Mesendoderm (in vitro differentiated cells): ENCODE results near the gene TRPM2. TPM values are rescaled to one million over a fixed set of nuclear protein-coding genes. Genes with fewer than 3 reads are reported as not detected.
A peak's percentile ranks its signal among the peaks of the same experiment; 100 is the strongest.

ENCODE experiments used
- DNase-seq: peaks from one replicate; pipeline ENCODE4 v3.0.0; 2013
- H2AK5ac ChIP-seq: 2 replicates; pipeline ENCODE4 v1.6.1; 2013; ENCODE audit warnings: low read length, inconsistent platforms
- H2BK120ac ChIP-seq: 2 replicates; pipeline ENCODE4 v1.6.1; 2013; ENCODE audit warnings: low read depth, mild to moderate bottlenecking, low read length, moderate library complexity, mixed read lengths
- H2BK15ac ChIP-seq: replicated peaks from 2 replicates; pipeline ENCODE4 v1.6.1; 2013; ENCODE audit warnings: low read depth, mild to moderate bottlenecking, moderate library complexity
- H2BK5ac ChIP-seq: 2 replicates; pipeline ENCODE4 v1.6.1; 2013; ENCODE audit warnings: low read length, inconsistent platforms
- H3K18ac ChIP-seq: 2 replicates; pipeline ENCODE4 v1.6.1; 2013; ENCODE audit warnings: mild to moderate bottlenecking, low read length, mixed read lengths
- H3K23ac ChIP-seq: one replicate; pipeline ENCODE4 v1.6.1; 2013; ENCODE audit warnings: low read length
- H3K27ac ChIP-seq: 2 replicates; pipeline ENCODE4 v1.5.1; 2013; ENCODE audit warnings: low read depth, mild to moderate bottlenecking, inconsistent platforms, low read length, moderate library complexity
- H3K27me3 ChIP-seq: 2 replicates; pipeline ENCODE4 v1.6.1; 2013; ENCODE audit warnings: low read length, control low read depth, mild to moderate bottlenecking, inconsistent platforms; ENCODE audit not compliant: insufficient read depth, poor library complexity
- H3K36me3 ChIP-seq: 2 replicates; pipeline ENCODE4 v1.6.1; 2013; ENCODE audit warnings: low read length, inconsistent platforms; ENCODE audit not compliant: control insufficient read depth, insufficient read depth
- H3K4ac ChIP-seq: one replicate; pipeline ENCODE4 v1.6.1; 2013; ENCODE audit warnings: low read depth, mild to moderate bottlenecking, low read length, moderate library complexity
- H3K4me1 ChIP-seq: 2 replicates; pipeline ENCODE4 v1.6.1; 2013; ENCODE audit warnings: low read depth, low read length, inconsistent platforms; ENCODE audit not compliant: control insufficient read depth
- H3K4me2 ChIP-seq: 2 replicates; pipeline ENCODE4 v1.6.1; 2013; ENCODE audit warnings: low read length
- H3K4me3 ChIP-seq: 2 replicates; pipeline ENCODE4 v1.5.1; 2013; ENCODE audit warnings: mild to moderate bottlenecking, low read length
- H3K56ac ChIP-seq: one replicate; pipeline ENCODE4 v1.6.1; 2013; ENCODE audit warnings: low read length
- H3K79me1 ChIP-seq: 2 replicates; pipeline ENCODE4 v1.6.1; 2013; ENCODE audit warnings: low read length, inconsistent platforms
- H3K79me2 ChIP-seq: 2 replicates; pipeline ENCODE4 v1.6.1; 2013; ENCODE audit warnings: mild to moderate bottlenecking, low read length; ENCODE audit not compliant: control insufficient read depth, insufficient read depth
- H3K9ac ChIP-seq: 2 replicates; pipeline ENCODE4 v1.6.1; 2013; ENCODE audit warnings: low read length, inconsistent platforms
- H4K5ac ChIP-seq: one replicate; pipeline ENCODE4 v1.6.1; 2013; ENCODE audit warnings: low read length
- H4K8ac ChIP-seq: one replicate; pipeline ENCODE4 v1.6.1; 2013; ENCODE audit warnings: low read depth, mild to moderate bottlenecking, control low read depth, low read length, moderate library complexity
- WGBS: extraction: QIAGEN DNeasy Blood & Tissue Kit; methylation state at CpG from one replicate; pipeline ENCODE4 v1.1.7; 2013; ENCODE audit warnings: low lambda C conversion rate, missing lambda C conversion rate; ENCODE audit not compliant: insufficient coverage; ENCODE audit errors: extremely low coverage; 5-methylcytosine and 5-hydroxymethylcytosine counted together
- small RNA-seq: library from polyadenylated mRNA; stranded (forward); fragments of <200 nt; extraction: miRNeasy Mini kit (QIAGEN cat#:217004); gene quantifications from one replicate; pipeline ENCODE3, GENCODE V24; 2013; ENCODE audit not compliant: insufficient read depth

Gene TRPM2

DNA sequence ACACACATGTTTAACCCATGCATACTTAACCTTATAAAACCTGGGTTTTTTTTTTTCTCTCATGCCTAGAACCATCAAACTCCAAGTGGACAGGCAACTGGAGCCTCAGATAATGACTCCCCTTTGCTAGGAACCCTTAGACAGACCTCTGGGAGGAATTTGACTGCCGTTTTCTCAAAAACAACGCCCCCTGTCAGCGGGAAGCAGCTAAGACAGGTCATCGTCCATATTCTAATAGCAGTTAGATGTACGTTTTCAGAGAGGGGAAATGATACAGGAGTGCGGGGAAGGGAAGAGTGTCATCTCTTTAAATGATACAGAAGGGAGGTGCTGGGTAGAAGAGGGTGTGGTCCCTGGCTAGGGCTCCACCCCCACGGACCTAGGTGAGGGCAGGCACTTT is 136.5 kb downstream of the TRPM2 start:
- Histone ChIP-seq H3K56ac (no peak overlapping the region), H4K8ac (no peak overlapping the region), H2BK120ac (no peak overlapping the region), H3K4ac (no peak overlapping the region), H3K36me3 (peaks cover 3% of the 10 kb centered on the region), H3K79me2 (peaks cover 6% of the 10 kb centered on the region), H3K18ac (no peak overlapping the region), H3K4me1 (no peaks in the 10 kb centered on the region), H3K4me2 (no peak overlapping the region), H4K5ac (no peak overlapping the region), H3K79me1 (peaks cover 8% of the 10 kb centered on the region), H3K27me3 (no peaks in the 10 kb centered on the region), H3K23ac (no peak overlapping the region), H3K4me3 (no peak overlapping the region), H2AK5ac (no peak overlapping the region), H2BK15ac (no peak overlapping the region), H3K27ac (no peak overlapping the region), H3K9ac (no peak overlapping the region), H2BK5ac (no peak overlapping the region)
- DNase-seq: peak; percentile 36
- WGBS: no CpG with 5 or more reads among the region's 7 CpGs

DNA sequence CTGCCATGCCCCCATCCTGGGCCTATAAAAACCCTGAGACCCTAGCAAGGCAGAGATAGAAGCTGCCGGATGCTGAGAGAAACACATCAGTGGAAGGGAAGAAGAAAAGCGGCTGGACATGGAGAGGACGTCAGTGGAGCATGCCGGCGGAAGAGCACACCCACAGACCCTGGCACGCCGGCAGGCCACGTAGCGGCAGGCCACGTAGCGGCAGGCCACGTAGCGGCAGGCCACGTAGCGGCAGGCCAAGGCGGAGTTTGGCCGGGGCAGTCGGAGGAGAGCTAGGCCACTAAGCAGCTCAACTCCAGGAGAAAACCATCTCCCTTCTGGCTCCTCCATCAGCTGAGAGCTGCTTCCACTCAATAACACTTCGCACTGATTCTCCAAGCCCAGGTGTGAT is 137.0 kb downstream of the TRPM2 start:
- Histone ChIP-seq H3K4ac (no peak overlapping the region), H2BK5ac (no peak overlapping the region), H3K18ac (no peak overlapping the region), H3K27ac (no peak overlapping the region), H3K79me2 (peaks cover 6% of the 10 kb centered on the region), H3K36me3 (peaks cover 3% of the 10 kb centered on the region), H3K4me1 (no peaks in the 10 kb centered on the region), H3K4me2 (no peak overlapping the region), H2AK5ac (no peak overlapping the region), H3K79me1 (peaks cover 8% of the 10 kb centered on the region), H3K23ac (no peak overlapping the region), H2BK15ac (no peak overlapping the region), H3K27me3 (no peaks in the 10 kb centered on the region), H4K5ac (no peak overlapping the region), H3K9ac (no peak overlapping the region), H2BK120ac (no peak overlapping the region), H3K56ac (no peak overlapping the region), H3K4me3 (no peak overlapping the region), H4K8ac (no peak overlapping the region)
- WGBS: no CpG with 5 or more reads among the region's 19 CpGs
- DNase-seq: no peak

DNA sequence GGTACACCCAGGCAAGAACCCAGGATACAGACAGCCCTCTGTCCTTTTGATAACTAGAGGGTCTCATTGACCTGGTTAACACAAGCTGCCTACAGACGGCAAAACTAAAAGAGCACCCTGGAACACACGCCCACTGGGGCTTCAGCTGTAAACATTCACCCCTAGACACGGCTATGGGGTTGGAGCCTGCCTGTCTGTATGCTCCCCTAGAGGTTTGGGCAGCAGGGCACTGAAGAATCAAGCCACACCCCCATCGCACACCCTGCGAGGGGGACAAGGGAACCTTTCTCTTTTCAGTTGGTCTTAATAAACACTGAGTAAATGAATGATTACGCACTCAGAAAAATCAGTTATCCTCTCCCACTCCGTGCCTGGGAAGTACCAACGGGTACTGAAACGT is 137.4 kb downstream of the TRPM2 start:
- no peak overlapping the region for H2BK15ac ChIP-seq
- no peak overlapping the region for H2AK5ac ChIP-seq

More for the DNA sequence above, 137.4 kb downstream of the TRPM2 start:
- H3K79me1 ChIP-seq: peaks cover 8% of the 10 kb centered on the region
- peaks cover 6% of the 10 kb centered on the region for H3K79me2 ChIP-seq
- no peaks in the 10 kb centered on the region for H3K27me3 ChIP-seq
- WGBS: no CpG with 5 or more reads among the region's 9 CpGs
- peaks cover 3% of the 10 kb centered on the region for H3K36me3 ChIP-seq
- H3K4ac ChIP-seq: no peak overlapping the region
- H2BK120ac ChIP-seq: no peak overlapping the region
- no peak overlapping the region for H4K8ac ChIP-seq
- H3K9ac ChIP-seq: no peak overlapping the region
- H3K4me1 ChIP-seq: no peaks in the 10 kb centered on the region
- H4K5ac ChIP-seq: no peak overlapping the region
- no peak overlapping the region for H2BK5ac ChIP-seq
- H3K4me3 ChIP-seq: no peak overlapping the region
- no peak overlapping the region for H3K23ac ChIP-seq
- no peak for DNase-seq
- H3K18ac ChIP-seq: no peak overlapping the region
- H3K27ac ChIP-seq: no peak overlapping the region
- no peak overlapping the region for H3K4me2 ChIP-seq
- no peak overlapping the region for H3K56ac ChIP-seq

Small RNA genes within 50 kb of the gene (small RNA-seq; reads per million reads assigned to genes)
- gene RF00285: not detected
